Posterior vena cava (tissue), 2 donors: ENCODE data around the gene PCAT6. TPM values are rescaled to one million over a fixed set of nuclear protein-coding genes. Genes with fewer than 3 reads are reported as not detected.
A peak's percentile ranks its signal among the peaks of the same experiment; 100 is the strongest.
"Not testable (repeated sequence)": the region's sequence is repeated elsewhere in the genome, so short reads cannot be mapped to it uniquely, and the experiment has no call there.

Experiments used
- DNase-seq: peaks from one replicate; pipeline ENCODE4 v3.0.0-alpha.2; 2020; ENCODE audit warnings: low spot score
- intact Hi-C, 2 donors: fragments of 100-400 bp; cut with DNase I; formaldehyde crosslinking; loops; one replicate each; pipeline versions ENCODE4 v1.14.1 to v1.14.2; 2022 to 2023
- long read RNA-seq, 2 donors: library from polyadenylated mRNA; unstranded; transcript quantifications; one replicate each; pipeline ENCODE4 v2.0.0, GENCODE V29; 2020 to 2021
- total RNA-seq, 2 donors: library from RNA; stranded (reverse); fragmentation: NEBNext Ultra II Directional; extraction: Animal tissue kit (Norgen Biotek cat#: 25700); gene quantifications; one replicate each; pipeline ENCODE4 v1.2.1, GENCODE V29; 2021
- donor health status: DM: yes; HTN: yes; CAD: no.
- donor health status: DM: yes; HTN: yes; CAD: no.

The PCAT6 gene
- total RNA-seq, result 1 to 10 TPM; 1.2 to 1.7 TPM
- long read RNA-seq, donor 1, result 0 reads
- long read RNA-seq, donor 2, partial matches to known transcripts, result 0 of 1 reads
- long read RNA-seq, donor 2, other reads (novel, unspliced or antisense), result 0 of 1 reads

DNA sequence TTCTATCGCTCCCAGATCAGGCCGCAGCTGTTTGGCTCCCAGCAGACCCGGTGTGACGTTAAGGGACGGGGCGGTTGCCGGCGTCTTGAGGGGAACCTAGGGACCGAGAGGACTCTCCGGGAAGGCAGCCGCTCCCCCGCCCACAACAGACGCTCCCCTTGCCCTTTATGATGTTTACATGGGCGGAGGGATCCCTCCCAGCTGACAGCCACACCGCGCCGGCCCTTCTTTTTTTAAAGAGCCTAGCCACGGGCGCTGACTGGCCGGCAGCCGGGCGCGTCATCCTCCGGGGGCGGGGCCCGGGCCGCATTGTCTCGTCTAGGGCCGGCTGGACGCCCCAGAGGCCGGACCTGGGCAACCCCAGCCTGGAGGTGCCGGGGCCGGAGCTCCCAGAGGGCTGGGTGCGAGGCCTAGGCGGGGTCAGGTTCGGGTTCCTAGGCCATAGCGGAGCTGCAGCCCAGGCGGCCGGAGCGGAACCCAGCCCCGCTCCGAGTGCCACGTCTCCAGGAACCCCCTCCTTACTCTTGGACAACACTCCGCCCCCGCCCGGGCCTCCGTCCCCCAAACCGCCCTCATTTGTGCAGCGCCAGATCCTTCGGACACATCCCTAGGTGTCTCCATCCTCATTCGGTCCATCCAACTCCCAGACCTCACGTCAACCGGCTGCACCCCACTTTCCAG is at the start of gene PCAT6:
TSS of gene PCAT6 (plus strand) at position 340 of the 681 bp plus-strand sequence.
- intact Hi-C loops, result no loop called here
- peak; percentile 98 for DNase-seq

DNA sequence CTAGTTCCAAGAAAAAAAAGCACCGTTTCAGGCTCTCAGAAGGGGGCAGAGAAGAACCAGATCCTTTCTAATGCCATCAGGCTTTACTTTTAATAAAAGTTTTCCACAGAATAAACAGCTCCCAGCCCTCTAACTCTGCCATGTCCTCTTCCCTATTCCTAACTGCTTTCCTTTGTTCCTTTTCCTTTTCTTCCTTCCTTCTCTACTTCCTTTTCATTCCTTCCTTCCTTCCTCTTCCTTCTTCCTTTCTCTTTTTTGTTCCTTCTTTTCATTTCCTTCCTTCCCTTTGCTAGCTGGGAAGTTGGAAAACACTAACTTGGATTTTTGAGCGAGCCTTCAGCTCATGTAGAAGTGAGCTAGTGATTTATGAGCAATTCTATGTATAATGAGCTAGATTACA is 48.7 kb upstream of the PCAT6 start:
- intact Hi-C loops, result no loop called here

DNA sequence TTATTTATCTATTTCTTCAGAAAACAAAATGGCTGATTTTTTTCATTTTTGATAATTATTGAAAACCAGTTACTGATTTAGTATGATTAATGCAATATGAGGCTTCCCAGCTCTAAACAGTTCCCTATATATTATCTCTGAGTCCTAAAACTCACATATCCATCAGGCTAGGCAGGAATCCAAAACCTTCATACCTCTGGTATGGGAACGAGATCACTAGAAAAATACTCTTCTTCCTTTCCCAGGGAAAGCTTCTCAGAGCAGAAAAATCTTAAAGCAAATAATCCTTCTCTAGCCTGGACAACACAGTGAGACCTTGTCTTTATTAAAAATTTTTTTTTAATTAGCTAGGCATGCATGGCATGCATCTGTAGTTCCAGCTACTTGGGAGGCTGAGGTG is 45.0 kb upstream of the PCAT6 start:
- DNase-seq, result no peak
- intact Hi-C loops, result no loop called here

More for the DNA sequence above, 48.7 kb upstream of the PCAT6 start:
- DNase-seq, result no peak

DNA sequence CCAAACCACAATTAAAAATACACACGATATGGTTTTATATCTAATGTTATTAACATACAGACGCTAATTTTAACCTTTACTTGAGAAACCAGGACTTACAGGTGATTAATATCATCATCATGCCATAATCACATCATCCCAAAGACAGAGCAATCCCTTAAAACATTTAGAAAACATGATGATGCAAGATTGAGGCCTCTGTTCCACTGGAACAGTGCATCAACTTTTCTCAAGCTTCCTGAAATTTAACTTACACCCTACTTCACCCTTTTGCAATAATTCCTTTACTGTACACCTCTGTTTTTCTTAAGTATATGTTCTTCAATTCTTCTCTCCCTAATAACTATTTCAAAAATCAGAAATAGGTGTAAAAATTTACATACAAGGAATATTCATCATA is 40.6 kb upstream of the PCAT6 start:
- no peak for DNase-seq
- intact Hi-C loops, result no loop called here

DNA sequence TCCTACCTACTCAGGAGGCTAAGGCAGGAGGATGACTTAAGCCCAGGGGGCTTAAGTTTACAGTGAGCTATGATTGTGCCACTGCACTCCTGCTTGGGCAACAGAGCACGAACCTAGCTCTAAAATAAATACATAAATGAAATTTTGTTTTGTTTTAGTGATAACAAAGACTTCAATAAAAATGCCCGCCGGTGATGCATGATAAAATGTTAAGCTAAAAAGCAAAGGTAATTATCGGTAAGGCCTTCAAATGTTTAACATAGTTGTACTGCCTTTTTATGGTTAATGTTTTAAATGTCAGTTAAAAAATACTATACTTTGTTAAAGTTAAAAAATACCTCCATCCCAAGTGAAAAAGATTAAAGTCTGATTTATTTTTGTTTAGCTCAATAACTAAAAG is 29.6 kb upstream of the PCAT6 start:
- no peak for DNase-seq
- intact Hi-C loops, result no loop called here

DNA sequence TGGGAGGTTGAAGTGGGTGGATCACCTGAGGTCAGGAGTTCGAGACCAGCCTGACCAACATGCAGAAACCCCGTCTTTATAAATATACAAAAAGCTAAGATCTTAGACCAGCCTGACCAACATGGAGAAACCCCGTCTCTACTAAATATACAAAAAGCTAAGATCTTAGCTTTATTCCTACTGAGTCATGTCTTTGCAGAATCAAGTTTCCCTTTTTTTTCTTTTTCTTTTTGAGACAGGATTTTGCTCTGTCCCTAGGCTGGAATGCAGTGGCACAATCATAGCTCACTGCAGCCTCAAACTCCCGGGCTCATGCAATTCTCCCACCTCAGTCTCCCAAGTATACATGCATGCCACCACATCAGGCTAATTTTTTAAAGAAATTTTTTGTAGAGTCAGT is 23.9 kb upstream of the PCAT6 start:
- DNase-seq, result no peak
- intact Hi-C loops, result no loop called here

DNA sequence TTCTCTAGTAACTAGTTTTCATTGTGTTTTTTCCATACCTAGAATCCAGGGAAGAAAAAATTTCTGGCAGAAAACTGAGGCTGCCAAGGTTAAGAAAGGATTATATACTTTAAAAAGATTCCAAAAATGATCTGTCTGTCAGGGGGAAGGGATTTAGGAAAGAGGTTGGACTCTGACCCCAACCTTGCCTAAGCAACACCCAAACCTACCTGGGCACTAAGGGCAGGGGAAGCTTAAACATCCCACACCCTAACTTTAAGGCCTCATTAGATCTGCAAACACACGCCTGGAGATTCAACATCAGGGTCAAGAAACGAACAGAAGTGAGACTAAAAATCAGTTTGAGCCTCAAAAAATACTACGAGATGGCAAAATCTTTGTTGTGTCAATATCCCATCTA is 22.0 kb upstream of the PCAT6 start:
- no peak for DNase-seq
- intact Hi-C loops, result no loop called here

DNA sequence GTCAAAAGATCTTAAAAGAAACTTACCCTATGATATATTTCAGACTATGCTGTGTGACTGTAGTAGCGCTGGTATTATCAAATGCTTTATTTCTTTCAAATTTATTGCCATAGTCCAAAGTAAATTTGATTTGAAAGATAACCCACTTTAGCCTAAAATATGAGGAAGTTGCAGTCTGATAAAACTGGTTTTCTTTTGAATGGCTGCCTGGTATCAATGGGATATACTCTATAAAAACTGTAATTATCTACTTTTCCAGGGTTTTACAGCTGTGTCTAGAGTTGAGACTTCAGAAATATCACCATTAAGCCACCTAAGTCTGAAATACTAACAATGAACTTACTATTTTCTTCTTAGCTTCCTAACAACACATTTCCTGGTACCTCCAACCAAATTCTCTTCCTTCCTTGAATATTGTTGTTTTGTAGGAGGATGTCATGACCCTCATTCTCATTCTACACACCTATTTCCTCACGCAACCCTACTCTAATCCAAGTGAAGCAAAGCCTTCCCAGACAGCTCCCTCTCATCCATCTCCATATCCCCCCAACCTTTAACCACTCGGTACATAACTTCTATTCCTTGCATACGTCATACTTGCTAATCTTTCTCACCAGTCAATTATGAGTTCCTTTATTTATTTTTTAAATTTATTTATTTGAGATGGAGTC is 19.5 kb upstream of the PCAT6 start:
- no peak for DNase-seq
- intact Hi-C loops, result no loop called here

DNA sequence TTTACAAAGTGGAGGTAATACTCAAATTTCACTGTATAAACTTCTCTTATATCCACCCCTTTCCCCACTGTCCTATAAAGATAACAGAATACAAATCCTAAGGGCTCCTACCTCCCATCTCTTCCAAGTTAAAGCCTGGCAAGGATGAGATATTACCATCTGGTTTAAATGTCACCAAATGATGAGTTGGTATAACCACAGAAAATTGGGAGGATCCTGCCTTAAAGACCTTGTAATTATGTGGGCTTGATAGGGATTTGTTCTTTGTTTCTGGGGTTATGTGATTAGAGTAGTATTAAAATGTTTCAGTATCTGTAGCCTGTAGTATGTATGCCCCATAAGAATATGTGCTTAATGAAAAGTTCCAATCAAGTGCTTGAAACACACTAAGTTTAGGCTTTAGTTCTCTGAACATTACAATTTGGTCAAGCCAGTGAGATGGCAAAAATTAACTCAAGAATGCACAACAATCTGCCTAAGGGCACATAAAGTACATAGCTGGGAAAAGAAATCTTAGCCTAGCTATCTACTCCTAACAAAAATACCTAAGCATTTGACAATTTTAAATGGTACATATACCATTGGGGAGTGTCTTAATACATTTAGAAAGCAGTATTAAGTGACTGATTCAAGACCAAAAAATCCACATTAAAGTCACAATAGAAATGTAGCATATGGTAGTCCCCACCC is 16.6 kb upstream of the PCAT6 start:
- no peak for DNase-seq
- intact Hi-C loops, result no loop called here

DNA sequence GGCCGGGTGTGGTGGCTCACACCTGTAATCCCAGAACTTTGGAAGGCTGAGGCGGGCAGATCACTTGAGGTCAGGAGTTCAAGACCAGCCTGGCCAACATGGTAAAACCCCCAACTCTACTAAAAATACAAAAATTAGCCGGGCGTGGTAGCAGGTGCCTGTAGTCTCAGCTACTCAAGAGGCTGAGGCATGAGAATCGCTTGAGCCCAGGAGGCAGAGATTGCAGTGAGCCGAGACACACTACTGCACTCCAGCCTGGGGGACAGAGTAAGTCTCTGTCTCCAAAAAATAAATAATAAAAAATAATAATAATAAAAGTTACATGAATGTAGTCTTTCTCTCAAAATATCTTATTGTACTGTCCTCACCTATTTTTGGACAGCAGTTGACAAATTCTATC is 15.8 kb upstream of the PCAT6 start:
- intact Hi-C loops, DNase-seq: not testable (repeated sequence)

DNA sequence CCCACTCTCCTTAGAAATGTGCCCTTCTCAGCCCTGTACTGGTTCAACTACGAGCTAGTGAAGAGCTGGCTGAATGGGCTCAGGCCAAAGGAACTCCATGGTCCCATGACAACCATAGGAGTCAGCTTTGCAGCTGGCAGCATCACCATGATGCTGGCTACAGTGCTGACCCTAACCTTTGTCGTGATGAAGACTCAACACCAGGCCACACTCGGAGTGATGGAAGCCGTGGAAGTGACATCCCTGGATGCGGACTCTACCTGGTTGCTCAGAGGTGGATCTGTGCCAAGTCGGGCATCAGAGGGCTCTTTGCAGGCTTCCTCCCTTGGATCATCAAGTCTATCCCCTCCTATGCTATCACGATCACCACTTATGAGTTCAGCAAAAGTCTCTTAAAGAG is 14.1 kb upstream of the PCAT6 start:
- intact Hi-C loops, result no loop called here

DNA sequence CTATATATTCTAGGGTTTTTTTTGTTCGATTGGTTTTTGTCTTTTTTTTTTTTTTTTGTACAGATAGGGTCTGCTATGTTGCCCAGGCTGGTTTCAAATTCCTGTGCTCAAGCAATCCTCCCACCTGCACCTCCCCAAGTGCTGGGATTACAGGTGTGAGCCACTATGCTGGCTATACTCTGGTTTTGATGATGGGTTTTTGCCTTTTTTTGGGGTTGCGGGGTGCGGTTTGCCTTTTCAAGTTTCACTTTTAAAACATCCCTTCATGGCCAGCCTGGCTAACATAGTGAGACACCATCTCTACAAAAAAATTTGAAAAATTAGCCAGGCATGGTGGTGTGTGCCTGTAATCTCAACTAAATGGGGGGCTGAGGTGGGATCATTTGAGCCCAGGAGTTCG is 12.5 kb upstream of the PCAT6 start:
- intact Hi-C loops, result no loop called here
- DNase-seq, result no peak

More for the DNA sequence above, 14.1 kb upstream of the PCAT6 start:
- no peak for DNase-seq

DNA sequence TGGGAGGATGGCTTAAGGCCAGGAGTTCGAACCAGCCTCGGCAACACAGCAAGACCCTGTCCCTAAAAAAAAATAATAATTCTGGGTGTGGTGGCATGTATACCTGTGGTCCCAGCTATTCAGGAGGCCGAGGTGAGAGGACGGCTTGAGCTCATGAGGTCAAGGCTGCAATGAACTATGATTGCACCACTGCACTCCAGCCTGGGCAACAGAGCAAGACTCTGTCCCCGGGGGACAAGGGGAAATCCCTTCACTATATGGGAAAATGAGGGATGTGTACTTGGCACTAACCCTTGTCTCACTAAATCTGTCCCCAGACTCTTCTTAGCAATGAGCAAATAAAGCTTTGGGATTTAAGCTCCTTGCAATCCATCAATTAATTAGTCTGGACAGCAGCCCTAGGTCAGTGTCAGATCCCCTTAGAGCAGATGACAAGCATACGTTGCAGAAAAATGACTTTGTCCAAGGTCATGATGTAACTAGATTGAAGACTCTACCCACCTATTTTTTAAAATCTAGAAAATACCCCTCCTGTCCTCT is 11.9 kb upstream of the PCAT6 start:
- intact Hi-C loops, result no loop called here
- DNase-seq, result no peak

DNA sequence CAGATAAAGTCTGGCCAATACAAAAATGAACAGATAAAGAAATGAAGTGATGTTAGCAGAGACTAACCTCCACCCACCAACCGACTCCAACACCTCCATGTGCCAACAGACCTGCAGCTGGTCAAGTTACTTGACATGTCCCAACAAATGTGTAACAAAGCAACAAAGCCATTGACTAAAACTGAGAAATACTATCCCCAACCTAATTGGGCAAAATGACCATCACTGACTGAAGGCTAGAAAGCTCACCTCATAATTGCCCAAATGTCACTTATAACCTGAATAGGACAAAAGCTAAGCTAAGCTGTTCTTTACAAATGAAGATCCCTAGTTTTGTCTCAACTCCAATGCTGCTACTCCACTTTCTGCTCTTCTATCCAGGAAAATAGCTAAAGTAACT is 10.0 kb upstream of the PCAT6 start:
- DNase-seq, result no peak
- intact Hi-C loops, result no loop called here

DNA sequence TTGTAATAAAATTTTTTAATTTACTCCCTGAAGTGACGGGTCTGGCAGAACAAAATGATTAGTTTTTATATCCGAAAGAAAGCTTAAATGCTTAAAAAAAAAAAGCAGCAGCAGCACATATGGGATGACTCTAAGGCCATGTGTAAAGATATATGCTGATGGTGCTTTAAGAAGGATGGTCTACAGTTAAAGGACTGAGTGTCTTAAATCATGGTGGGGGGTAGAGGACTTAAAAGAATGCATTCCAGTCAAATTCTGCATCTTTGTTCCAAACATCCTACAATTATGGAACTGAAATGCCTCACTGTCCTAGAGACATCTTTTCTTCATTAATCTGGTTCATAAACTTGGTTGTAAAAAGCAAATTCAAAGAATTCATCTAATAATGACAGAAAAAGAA is 9.6 kb upstream of the PCAT6 start:
- DNase-seq, result no peak
- intact Hi-C loops, result no loop called here

DNA sequence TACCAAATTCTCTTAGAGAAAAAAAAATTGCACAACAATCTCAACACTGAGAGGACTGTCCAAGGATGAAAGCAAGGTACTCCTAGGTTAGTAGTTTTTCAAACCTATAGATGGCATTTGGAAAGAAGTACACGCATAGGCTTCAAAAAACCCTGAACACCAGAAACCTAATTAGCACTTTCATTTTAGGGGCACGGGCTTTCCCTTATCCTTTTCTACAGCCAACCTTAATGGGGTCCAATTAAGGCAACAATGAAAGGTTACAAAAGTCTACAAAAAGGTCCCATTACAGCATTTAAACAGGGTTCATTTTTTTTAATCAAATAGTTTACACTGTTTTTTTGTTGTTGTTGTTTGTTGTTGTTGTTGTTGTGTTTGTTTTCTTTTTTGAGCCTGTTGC is 8.7 kb upstream of the PCAT6 start:
- no peak for DNase-seq
- intact Hi-C loops, result no loop called here

DNA sequence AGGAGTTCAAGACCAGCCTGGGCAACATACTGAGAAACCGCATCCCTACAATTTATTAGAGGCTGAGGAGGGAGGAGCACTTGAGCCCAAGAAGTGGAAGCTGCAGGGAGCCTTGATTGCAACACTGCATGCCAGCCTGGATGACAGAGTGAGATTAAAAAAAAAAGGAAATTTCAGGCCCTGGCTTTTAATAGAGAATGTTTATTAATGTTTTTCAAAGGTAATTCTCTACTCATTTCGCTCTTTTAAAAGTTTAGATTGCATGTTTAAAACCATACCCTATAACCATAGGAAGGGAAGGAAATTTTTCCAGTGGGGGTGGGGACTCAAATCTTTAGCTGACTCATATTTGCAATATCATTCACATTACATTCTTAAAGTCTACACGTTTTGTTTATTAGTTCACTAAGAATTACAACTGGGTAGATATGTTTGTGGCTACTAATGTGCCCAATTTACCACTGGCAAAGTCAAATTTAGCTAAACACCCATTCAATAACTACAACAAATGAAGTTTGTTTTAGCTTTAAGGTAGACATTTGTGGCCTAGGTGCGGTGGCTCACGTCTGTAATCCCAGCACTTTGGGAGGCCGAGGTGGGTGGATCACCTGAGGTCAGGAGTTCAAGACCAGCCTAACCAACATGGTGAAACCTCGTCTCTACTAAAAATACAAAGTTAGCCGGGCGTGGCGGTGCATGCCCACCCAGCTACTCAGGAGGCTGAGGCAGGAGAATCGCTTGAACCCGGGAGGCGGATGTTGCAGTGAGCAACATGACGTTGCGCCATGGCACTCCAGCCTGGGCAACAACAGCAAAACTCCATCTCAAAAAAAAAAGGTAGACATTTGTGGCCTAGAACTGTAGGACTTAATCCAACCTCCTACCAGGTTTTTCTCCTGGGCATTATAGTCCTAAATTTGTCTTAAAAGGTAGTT is 7.5 kb upstream of the PCAT6 start:
- intact Hi-C loops, result no loop called here
- DNase-seq, result no peak

DNA sequence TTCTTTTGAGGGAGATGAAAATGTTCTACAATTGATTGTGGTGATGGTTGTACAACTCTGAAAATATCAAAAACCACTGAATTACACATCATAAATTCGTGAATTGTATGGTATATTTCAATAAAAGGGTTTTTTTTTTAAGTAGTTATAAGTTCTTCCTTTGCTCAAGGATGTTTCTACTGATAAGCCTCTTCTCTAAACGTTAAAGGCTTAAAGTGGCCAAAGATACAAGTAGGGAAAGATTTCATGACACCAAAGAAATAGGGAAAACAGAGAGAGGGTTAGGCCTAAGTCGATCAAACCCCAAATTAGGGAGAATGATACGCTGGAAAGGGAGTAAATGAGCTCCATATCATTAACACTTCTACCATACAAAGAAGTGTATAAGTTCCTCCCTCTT is 6.6 kb upstream of the PCAT6 start:
- intact Hi-C loops, result no loop called here
- no peak for DNase-seq
